ENCODE measurements around the gene GPC3.

Gene GPC3

GRCh38 chrX:133985164-133985966 is at the start of gene GPC3:
GPC3 (minus strand) TSS chrX:133985594.
- H3K4me3 ChIP-seq (ENCODE audit: low read length): 0 out of 2 replicates have a peak within 1 kb of the TSS, but pooled peaks have one; percentile 12
- no peak for DNase-seq (ENCODE audit: low read depth)
- TF ChIP-seq, protein P1, sequence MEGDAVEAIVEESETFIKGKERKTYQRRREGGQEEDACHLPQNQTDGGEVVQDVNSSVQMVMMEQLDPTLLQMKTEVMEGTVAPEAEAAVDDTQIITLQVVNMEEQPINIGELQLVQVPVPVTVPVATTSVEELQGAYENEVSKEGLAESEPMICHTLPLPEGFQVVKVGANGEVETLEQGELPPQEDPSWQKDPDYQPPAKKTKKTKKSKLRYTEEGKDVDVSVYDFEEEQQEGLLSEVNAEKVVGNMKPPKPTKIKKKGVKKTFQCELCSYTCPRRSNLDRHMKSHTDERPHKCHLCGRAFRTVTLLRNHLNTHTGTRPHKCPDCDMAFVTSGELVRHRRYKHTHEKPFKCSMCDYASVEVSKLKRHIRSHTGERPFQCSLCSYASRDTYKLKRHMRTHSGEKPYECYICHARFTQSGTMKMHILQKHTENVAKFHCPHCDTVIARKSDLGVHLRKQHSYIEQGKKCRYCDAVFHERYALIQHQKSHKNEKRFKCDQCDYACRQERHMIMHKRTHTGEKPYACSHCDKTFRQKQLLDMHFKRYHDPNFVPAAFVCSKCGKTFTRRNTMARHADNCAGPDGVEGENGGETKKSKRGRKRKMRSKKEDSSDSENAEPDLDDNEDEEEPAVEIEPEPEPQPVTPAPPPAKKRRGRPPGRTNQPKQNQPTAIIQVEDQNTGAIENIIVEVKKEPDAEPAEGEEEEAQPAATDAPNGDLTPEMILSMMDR (conservative IDR thresholded peaks at IDR 0.05; ENCODE audit: low read length): no peak

- no peak for DNase-seq (ENCODE audit: low read depth)
- TF ChIP-seq, protein P1 (conservative IDR thresholded peaks at IDR 0.05; ENCODE audit: low read length): no peak
- no peak overlapping the region for H3K4me3 ChIP-seq (ENCODE audit: low read length)
Measured at GRCh38 chrX:134032441-134032840, 47.0 kb upstream of the GPC3 start.

DNA sequence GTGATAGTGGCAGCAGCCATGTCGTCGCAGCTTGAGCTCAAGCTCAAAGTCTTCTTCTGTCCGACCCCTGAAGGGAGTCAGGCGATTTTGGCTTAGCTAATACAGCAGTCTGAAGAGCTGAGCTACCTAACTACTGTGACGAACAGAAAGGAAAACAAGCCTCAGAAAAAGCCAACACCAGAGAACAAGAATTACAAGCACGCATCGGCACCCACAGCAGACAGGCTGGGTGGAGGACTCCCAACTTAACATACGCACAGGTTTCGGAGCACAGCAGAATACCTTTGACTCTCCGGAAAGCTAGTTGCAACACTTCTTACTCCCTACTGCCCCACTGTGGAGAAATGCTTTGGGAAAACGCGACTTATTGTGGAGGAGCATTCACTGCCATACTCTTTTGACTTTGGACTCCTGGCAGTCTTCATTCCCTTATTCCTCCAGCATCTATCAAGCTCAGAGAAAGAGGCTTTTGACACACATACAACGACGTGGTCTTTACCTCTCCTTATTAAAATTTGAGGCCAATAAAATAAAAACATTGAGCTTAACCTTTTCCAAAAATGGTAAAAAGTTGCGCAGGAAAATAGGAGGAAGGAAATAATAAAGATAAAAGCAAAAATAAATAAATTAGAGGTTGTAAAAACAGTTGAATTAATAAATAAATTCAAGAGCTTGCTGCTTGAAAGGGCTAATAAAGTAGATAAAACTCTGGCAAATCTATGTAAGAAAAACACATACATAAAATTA is 41.3 kb upstream of the GPC3 start:
- peak; percentile 8 for DNase-seq (ENCODE audit: low read depth)
- no peak overlapping the region; the same call in 1 of the 2 replicates for H3K4me3 ChIP-seq (ENCODE audit: low read length)
- TF ChIP-seq, protein P1 (conservative IDR thresholded peaks at IDR 0.05; ENCODE audit: low read length): peak; percentile 51

DNA sequence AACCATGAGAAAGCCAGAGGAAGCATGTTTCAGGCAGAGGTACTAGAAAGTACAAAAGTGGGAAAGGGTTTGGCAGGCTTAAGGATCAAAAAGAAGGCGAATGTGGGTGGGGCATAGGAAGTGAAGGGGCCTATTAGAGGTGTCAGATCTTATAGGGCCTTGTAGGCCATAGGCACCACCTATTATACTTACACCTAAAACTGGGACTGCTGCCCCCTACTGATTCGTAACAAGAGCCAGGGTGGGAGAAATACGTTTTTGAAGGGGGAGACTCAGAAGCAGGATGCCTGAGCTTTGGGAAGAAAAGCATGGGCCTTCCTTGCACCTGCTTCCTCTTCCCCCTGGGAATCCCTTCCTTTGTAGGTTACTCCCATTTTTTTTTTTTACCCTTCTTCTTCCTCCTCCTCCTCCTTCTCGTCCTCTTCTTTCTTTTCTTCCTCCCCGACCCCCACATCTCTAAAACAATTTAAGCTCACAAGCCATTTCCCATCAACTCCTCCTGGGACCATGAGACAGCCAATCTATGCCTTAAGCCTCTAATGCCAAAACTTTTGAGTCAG is 40.7 kb upstream of the GPC3 start:
- H3K4me3 ChIP-seq (ENCODE audit: low read length): no peak overlapping the region
- DNase-seq (ENCODE audit: low read depth): no peak
- TF ChIP-seq, protein P1 (conservative IDR thresholded peaks at IDR 0.05; ENCODE audit: low read length): no peak

DNA sequence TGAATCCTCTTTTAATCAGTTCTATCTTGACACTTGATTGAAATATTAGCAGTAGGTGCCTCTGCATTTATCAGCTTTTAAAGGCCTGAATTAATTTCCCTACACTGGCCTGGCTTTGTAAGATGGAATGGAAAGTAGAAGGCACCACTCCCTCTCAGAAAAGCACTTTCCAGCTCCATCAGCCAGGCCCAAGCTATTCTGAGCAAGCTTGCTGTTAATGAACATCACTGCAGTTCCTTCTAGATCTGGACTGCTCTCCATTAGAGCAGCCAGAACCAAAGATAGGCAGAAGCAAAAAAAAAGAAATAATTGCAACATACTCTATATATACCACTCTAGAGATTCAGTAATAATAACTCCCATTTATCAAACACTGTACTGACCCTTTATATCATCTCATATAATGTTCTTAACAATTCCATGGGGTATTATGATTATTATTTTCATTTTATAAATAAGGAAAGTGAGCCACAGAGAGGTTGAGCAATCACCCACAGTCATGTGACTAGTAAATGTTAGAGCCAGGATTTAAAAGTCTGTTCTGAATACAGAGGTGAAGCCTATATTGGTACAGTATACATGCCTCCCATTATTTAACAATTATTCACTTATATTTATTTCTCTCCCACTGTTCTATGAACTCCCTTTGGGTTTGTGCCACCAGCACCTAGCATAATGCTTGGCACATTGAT is 39.4 kb upstream of the GPC3 start:
- TF ChIP-seq, protein P1 (conservative IDR thresholded peaks at IDR 0.05; ENCODE audit: low read length): no peak
- DNase-seq (ENCODE audit: low read depth): no peak
- H3K4me3 ChIP-seq (ENCODE audit: low read length): no peak overlapping the region

GRCh38 chrX:134023851-134024281 is 38.5 kb upstream of the GPC3 start:
- H3K4me3 ChIP-seq (ENCODE audit: low read length): no peak overlapping the region
- TF ChIP-seq, protein P1 (conservative IDR thresholded peaks at IDR 0.05; ENCODE audit: low read length): no peak
- no peak for DNase-seq (ENCODE audit: low read depth)
